ENCODE data around the gene RRP1.

GRCh38 chr21:43789276-43790009, at the start of gene RRP1:
- TF ChIP-seq POLR2A (IDR thresholded peaks at IDR 0.05), result peak; percentile 51 to 76 (median 67)
- TF ChIP-seq, protein P1, sequence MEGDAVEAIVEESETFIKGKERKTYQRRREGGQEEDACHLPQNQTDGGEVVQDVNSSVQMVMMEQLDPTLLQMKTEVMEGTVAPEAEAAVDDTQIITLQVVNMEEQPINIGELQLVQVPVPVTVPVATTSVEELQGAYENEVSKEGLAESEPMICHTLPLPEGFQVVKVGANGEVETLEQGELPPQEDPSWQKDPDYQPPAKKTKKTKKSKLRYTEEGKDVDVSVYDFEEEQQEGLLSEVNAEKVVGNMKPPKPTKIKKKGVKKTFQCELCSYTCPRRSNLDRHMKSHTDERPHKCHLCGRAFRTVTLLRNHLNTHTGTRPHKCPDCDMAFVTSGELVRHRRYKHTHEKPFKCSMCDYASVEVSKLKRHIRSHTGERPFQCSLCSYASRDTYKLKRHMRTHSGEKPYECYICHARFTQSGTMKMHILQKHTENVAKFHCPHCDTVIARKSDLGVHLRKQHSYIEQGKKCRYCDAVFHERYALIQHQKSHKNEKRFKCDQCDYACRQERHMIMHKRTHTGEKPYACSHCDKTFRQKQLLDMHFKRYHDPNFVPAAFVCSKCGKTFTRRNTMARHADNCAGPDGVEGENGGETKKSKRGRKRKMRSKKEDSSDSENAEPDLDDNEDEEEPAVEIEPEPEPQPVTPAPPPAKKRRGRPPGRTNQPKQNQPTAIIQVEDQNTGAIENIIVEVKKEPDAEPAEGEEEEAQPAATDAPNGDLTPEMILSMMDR (IDR thresholded peaks at IDR 0.05), result peak; percentile 72 to 100 (median 100)

All from body of pancreas (tissue), 4 donors.